ENCODE results near the gene PPP3CA.

DNA sequence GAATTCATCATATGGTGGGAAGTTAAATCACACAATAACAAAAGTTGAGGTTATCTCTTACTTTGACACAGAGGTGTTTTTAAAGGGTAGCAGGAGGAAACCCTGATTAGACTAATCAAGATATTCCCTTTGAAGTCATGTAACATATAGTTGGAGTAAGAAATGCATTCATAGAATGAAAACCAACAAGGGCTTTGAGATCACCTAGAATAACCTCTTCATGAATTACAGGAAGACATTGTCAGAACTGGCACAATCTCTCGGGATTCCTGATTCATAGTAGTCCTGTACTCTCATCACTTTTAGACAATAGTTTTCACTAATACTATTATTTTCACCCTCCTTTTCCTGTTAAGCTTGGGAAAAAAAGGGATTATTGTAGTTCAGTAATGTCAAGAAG, 170.2 kb downstream of the PPP3CA start:
- TF ChIP-seq EZH2 (IDR thresholded peaks at IDR 0.05; ENCODE audit: insufficient read depth, poor library complexity, severe bottlenecking) (no peak), EZH2phosphoT487 (IDR thresholded peaks at IDR 0.05; ENCODE audit: insufficient read depth, low read depth) (no peak)
